ENCODE results near the gene KBTBD6.

DNA sequence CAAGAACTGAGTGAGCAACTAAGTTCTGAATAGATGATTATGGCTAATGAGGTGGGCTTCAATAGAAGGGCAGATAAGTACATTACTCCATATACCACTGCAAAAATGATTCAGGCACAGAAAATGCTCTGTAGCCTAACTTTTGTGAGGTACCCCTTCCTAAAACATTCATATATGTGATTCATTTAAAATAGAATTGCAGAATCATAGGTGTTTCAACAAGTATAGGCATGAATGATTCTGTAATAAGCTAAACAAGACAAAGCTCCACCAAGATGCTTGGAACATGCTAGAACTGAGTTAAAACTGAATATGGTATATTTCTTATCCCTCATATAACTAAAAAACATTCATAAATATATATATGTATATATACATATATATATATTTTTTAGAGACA is 49.6 kb upstream of the KBTBD6 start:
- no peak for TF ChIP-seq ZNF263 (CRISPR knock-in tag; IDR thresholded peaks at IDR 0.05; ENCODE audit: low read depth)
- TF ChIP-seq AFF4 (CRISPR knock-in tag; IDR thresholded peaks at IDR 0.05; ENCODE audit: borderline replicate concordance), result no peak
- TF ChIP-seq CTCF (IDR thresholded peaks at IDR 0.05), result no peak
- TF ChIP-seq GTF2I (CRISPR knock-in tag; conservative IDR thresholded peaks at IDR 0.05), result no peak
- TF ChIP-seq, protein P1, sequence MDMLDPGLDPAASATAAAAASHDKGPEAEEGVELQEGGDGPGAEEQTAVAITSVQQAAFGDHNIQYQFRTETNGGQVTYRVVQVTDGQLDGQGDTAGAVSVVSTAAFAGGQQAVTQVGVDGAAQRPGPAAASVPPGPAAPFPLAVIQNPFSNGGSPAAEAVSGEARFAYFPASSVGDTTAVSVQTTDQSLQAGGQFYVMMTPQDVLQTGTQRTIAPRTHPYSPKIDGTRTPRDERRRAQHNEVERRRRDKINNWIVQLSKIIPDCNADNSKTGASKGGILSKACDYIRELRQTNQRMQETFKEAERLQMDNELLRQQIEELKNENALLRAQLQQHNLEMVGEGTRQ (CRISPR knock-in tag; IDR thresholded peaks at IDR 0.05), result no peak
- TF ChIP-seq, protein P2, sequence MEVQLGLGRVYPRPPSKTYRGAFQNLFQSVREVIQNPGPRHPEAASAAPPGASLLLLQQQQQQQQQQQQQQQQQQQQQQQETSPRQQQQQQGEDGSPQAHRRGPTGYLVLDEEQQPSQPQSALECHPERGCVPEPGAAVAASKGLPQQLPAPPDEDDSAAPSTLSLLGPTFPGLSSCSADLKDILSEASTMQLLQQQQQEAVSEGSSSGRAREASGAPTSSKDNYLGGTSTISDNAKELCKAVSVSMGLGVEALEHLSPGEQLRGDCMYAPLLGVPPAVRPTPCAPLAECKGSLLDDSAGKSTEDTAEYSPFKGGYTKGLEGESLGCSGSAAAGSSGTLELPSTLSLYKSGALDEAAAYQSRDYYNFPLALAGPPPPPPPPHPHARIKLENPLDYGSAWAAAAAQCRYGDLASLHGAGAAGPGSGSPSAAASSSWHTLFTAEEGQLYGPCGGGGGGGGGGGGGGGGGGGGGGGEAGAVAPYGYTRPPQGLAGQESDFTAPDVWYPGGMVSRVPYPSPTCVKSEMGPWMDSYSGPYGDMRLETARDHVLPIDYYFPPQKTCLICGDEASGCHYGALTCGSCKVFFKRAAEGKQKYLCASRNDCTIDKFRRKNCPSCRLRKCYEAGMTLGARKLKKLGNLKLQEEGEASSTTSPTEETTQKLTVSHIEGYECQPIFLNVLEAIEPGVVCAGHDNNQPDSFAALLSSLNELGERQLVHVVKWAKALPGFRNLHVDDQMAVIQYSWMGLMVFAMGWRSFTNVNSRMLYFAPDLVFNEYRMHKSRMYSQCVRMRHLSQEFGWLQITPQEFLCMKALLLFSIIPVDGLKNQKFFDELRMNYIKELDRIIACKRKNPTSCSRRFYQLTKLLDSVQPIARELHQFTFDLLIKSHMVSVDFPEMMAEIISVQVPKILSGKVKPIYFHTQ (CRISPR knock-in tag; IDR thresholded peaks at IDR 0.05), result no peak
- TF ChIP-seq CREB1 (CRISPR knock-in tag; IDR thresholded peaks at IDR 0.05), result no peak
- no peak for TF ChIP-seq NR3C1 (CRISPR knock-in tag; conservative IDR thresholded peaks at IDR 0.05; ENCODE audit: low read depth)
- TF ChIP-seq, protein P3, sequence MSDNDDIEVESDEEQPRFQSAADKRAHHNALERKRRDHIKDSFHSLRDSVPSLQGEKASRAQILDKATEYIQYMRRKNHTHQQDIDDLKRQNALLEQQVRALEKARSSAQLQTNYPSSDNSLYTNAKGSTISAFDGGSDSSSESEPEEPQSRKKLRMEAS (CRISPR knock-in tag; IDR thresholded peaks at IDR 0.05), result no peak

All from WTC11 (cell line).